Neural cell (in vitro differentiated cells): ENCODE data around the gene FRMD1. TPM values are rescaled to one million over a fixed set of nuclear protein-coding genes. Genes with fewer than 3 reads are reported as not detected.

Source experiments
- H2AFZ ChIP-seq: fragments of 200-600, 300-800 bp; sonication (generic), shearing (Covaris generic); 2 replicates; pipeline ENCODE4 v1.6.0; 2014; ENCODE audit warnings: low read depth, mild to moderate bottlenecking, antibody characterized with exemption, low read length, moderate library complexity
- H3F3A ChIP-seq: fragments of 200-600 bp; shearing (Covaris generic); 2 replicates; pipeline ENCODE4 v1.6.1; 2016; ENCODE audit warnings: mild to moderate bottlenecking, moderate library complexity, mixed read lengths, antibody characterized with exemption, low read length; ENCODE audit not compliant: insufficient read depth, poor library complexity, severe bottlenecking
- H3K27ac ChIP-seq: fragments of 200-600, 300-800 bp; sonication (generic), shearing (Covaris generic); 2 replicates; pipeline ENCODE4 v1.5.1; 2014; ENCODE audit warnings: mild to moderate bottlenecking, low read length, moderate library complexity
- H3K27me3 ChIP-seq: fragments of 300-800, 200-600 bp; sonication (generic), shearing (Covaris generic); 2 replicates; pipeline ENCODE4 v1.6.0; 2014; ENCODE audit warnings: mild to moderate bottlenecking, low read depth, low read length, moderate library complexity; ENCODE audit not compliant: insufficient read depth
- H3K36me3 ChIP-seq: fragments of 300-800, 200-600 bp; sonication (generic), shearing (Covaris generic); 2 replicates; pipeline ENCODE4 v1.5.1; 2014; ENCODE audit warnings: mild to moderate bottlenecking, antibody characterized with exemption, low read length, moderate library complexity; ENCODE audit not compliant: insufficient read depth
- H3K4me2 ChIP-seq: fragments of 300-800, 200-600 bp; sonication (generic), shearing (Covaris generic); 2 replicates; pipeline ENCODE4 v1.6.0; 2014; ENCODE audit warnings: mild to moderate bottlenecking, low read length
- H3K4me3 ChIP-seq: fragments of 300-800, 200-600 bp; sonication (generic), shearing (Covaris generic); 2 replicates; pipeline ENCODE4 v1.5.1; 2014; ENCODE audit warnings: mild to moderate bottlenecking, low read length, moderate library complexity
- H3K79me2 ChIP-seq: fragments of 200-600 bp; shearing (Covaris generic); replicated peaks from 2 replicates; pipeline ENCODE4 v1.6.0; 2014; ENCODE audit warnings: mild to moderate bottlenecking, low read length, moderate library complexity; ENCODE audit not compliant: insufficient read depth
- H3K9ac ChIP-seq: fragments of 300-800, 200-600 bp; sonication (generic), shearing (Covaris generic); 2 replicates; pipeline ENCODE4 v1.6.1; 2016; ENCODE audit warnings: mild to moderate bottlenecking, low read length, mixed read lengths
- H3K9me2 ChIP-seq: fragments of 200-600 bp; shearing (Covaris generic); 2 replicates; pipeline ENCODE4 v1.6.1; 2016; ENCODE audit warnings: mild to moderate bottlenecking, low read length, mixed read lengths; ENCODE audit not compliant: insufficient read depth
- H3K9me3 ChIP-seq: fragments of 200-600, 300-800 bp; sonication (generic), shearing (Covaris generic); 2 replicates; pipeline ENCODE4 v1.6.1; 2016; ENCODE audit warnings: mild to moderate bottlenecking, mixed run types, low read length, moderate library complexity, mixed read lengths
- H4K20me1 ChIP-seq: fragments of 200-600 bp; shearing (Covaris generic); 2 replicates; pipeline ENCODE4 v1.6.1; 2016; ENCODE audit warnings: mild to moderate bottlenecking, mixed run types; ENCODE audit not compliant: insufficient read depth
- CTCF ChIP-seq: fragments of 450-650 bp; IDR thresholded peaks from 2 replicates; pipeline ENCODE4 v1.5.1; 2014; ENCODE audit warnings: antibody characterized with exemption, mild to moderate bottlenecking, moderate library complexity; ENCODE audit not compliant: poor library complexity, severe bottlenecking
- EP300 ChIP-seq: fragments of 450-650 bp; conservative IDR thresholded peaks from 2 replicates; pipeline ENCODE4 v1.6.1; 2014; ENCODE audit warnings: antibody characterized with exemption, mild to moderate bottlenecking, moderate library complexity; ENCODE audit not compliant: poor library complexity, severe bottlenecking
- EZH2 ChIP-seq: fragments of 200-600, 300-800 bp; shearing (Covaris generic), sonication (generic); IDR thresholded peaks from 2 replicates; pipeline ENCODE4 v1.6.1; 2014; ENCODE audit warnings: antibody characterized with exemption, low read length, borderline replicate concordance, mild to moderate bottlenecking; ENCODE audit not compliant: insufficient read depth, poor library complexity, severe bottlenecking
- MXI1 ChIP-seq: fragments of 450-650 bp; conservative IDR thresholded peaks from 2 replicates; pipeline ENCODE4 v1.6.1; 2014; ENCODE audit warnings: antibody characterized with exemption, mild to moderate bottlenecking; ENCODE audit not compliant: poor library complexity, severe bottlenecking
- POLR2AphosphoS5 ChIP-seq: IDR thresholded peaks from 2 replicates; pipeline ENCODE4 v1.6.1; 2012
- RAD21 ChIP-seq: fragments of 450-650 bp; conservative IDR thresholded peaks from 2 replicates; pipeline ENCODE4 v1.6.1; 2014; ENCODE audit warnings: antibody characterized with exemption, mild to moderate bottlenecking, moderate library complexity
- REST ChIP-seq: IDR thresholded peaks from 2 replicates; pipeline ENCODE4 v1.6.1; 2012; ENCODE audit warnings: borderline replicate concordance
- SMC3 ChIP-seq: fragments of 450-650 bp; conservative IDR thresholded peaks from 2 replicates; pipeline ENCODE4 v1.6.1; 2014; ENCODE audit warnings: antibody characterized with exemption, mild to moderate bottlenecking, moderate library complexity; ENCODE audit not compliant: poor library complexity
- TAF1 ChIP-seq: IDR thresholded peaks from 2 replicates; pipeline ENCODE4 v1.6.1; 2012; ENCODE audit warnings: low read depth
- polyA plus RNA-seq: library from polyadenylated mRNA; depleted of rRNA; stranded (reverse); fragments of >200 nt; gene quantifications from 2 replicates; pipeline ENCODE4 v1.2.3, GENCODE V29; 2014

The FRMD1 gene
- polyA plus RNA-seq, 1 donor from 2014 or later = not detected

- Histone ChIP-seq H3K9ac (no peak overlapping the region), H3K9me2 (no peaks in the 10 kb centered on the region), H3K9me3 (no peaks in the 10 kb centered on the region), H3K27ac (no peak overlapping the region), H3K36me3 (no peaks in the 10 kb centered on the region), H3K27me3 (no peaks in the 10 kb centered on the region), H3F3A (no peaks in the 10 kb centered on the region), H2AFZ (no peak overlapping the region), H3K4me3 (no peak overlapping the region), H3K4me2 (no peak overlapping the region), H3K79me2 (no peaks in the 10 kb centered on the region), H4K20me1 (no peaks in the 10 kb centered on the region)
- no peak for TF ChIP-seq REST
- no peak for TF ChIP-seq RAD21
- TF ChIP-seq EZH2 = no peak
- no peak for TF ChIP-seq EP300
- TF ChIP-seq MXI1 = no peak
- TF ChIP-seq TAF1 = no peak
- no peak for TF ChIP-seq SMC3
- TF ChIP-seq POLR2AphosphoS5 = no peak
- TF ChIP-seq CTCF = no peak
Observed at GRCh38 chr6:168024951-168025510, 54.0 kb downstream of the FRMD1 start.

- H3K4me3 ChIP-seq = no peak overlapping the region
- no peaks in the 10 kb centered on the region for H3F3A ChIP-seq
- no peaks in the 10 kb centered on the region for H3K9me3 ChIP-seq
- no peak overlapping the region for H3K27ac ChIP-seq
- no peaks in the 10 kb centered on the region for H3K27me3 ChIP-seq
- no peak overlapping the region for H2AFZ ChIP-seq
- H4K20me1 ChIP-seq = no peaks in the 10 kb centered on the region
- no peaks in the 10 kb centered on the region for H3K9me2 ChIP-seq
- no peak for TF ChIP-seq SMC3
- TF ChIP-seq TAF1 = no peak
- no peak for TF ChIP-seq EP300
- no peak overlapping the region for H3K4me2 ChIP-seq
- no peak overlapping the region for H3K9ac ChIP-seq
- H3K36me3 ChIP-seq = no peaks in the 10 kb centered on the region
- H3K79me2 ChIP-seq = no peaks in the 10 kb centered on the region
Observed at GRCh38 chr6:168022488-168023321, 56.3 kb downstream of the FRMD1 start.
